K562 (cell line): ENCODE results near the gene TLCD5. TPM values are rescaled to one million over a fixed set of nuclear protein-coding genes. Genes with fewer than 3 reads are reported as not detected.

Experiments used
- BACH1 ChIP-seq: fragments of 200-800 bp; sonication (Bioruptor generic); IDR thresholded peaks from 2 replicates; pipeline ENCODE4 v1.6.1; 2016; ENCODE audit warnings: missing genetic modification characterization, missing compliant biosample characterization
- CBX2 ChIP-seq: fragments of 200-600 bp; sonication (generic); IDR thresholded peaks from one replicate; pipeline ENCODE4 v1.6.1; 2012; ENCODE audit warnings: mild to moderate bottlenecking, low read length, inconsistent platforms; ENCODE audit not compliant: insufficient read depth, poor library complexity, severe bottlenecking
- CCNT2 ChIP-seq: IDR thresholded peaks from 2 replicates; pipeline ENCODE4 v1.6.1; 2011; ENCODE audit warnings: borderline replicate concordance, low read depth, mild to moderate bottlenecking, moderate library complexity, mixed read lengths, low read length; ENCODE audit not compliant: insufficient read length; ENCODE audit errors: extremely low read depth
- CEBPB ChIP-seq: fragments of 450-650 bp; IDR thresholded peaks from 2 replicates; pipeline ENCODE4 v1.6.1; 2016; ENCODE audit warnings: missing genetic modification characterization, missing compliant biosample characterization
- DNMT1 ChIP-seq: fragments of 450-650 bp; IDR thresholded peaks from 2 replicates; pipeline ENCODE4 v1.6.1; 2016; ENCODE audit warnings: antibody characterized with exemption, mild to moderate bottlenecking
- ERF ChIP-seq: fragments of 450-650 bp; formaldehyde crosslinking; IDR thresholded peaks from 2 replicates; pipeline ENCODE4 v1.4.0; 2020; ENCODE audit warnings: mild to moderate bottlenecking, mixed read lengths
- FOXA1 ChIP-seq: fragments of 450-650 bp; IDR thresholded peaks from 2 replicates; pipeline ENCODE4 v1.6.1; 2016; ENCODE audit warnings: mild to moderate bottlenecking, borderline replicate concordance
- HDAC8 ChIP-seq: fragments of 450-650 bp; IDR thresholded peaks from 2 replicates; pipeline ENCODE4 v1.6.1; 2016; ENCODE audit warnings: mild to moderate bottlenecking, missing genetic modification characterization, moderate library complexity, missing compliant biosample characterization
- MTA2 ChIP-seq: fragments of 450-650 bp; IDR thresholded peaks from 2 replicates; pipeline ENCODE4 v1.6.1; 2016; ENCODE audit warnings: low read depth
- POLR3G ChIP-seq: IDR thresholded peaks from 2 replicates; pipeline ENCODE4 v1.6.1; 2011; ENCODE audit not compliant: insufficient read length, insufficient replicate concordance; ENCODE audit errors: extremely low read depth
- PTBP1 ChIP-seq: fragments of 200-400 bp; formaldehyde crosslinking; IDR thresholded peaks from 2 replicates; pipeline ENCODE4 v1.6.1; 2017; ENCODE audit warnings: low read depth, low read length
- SAFB ChIP-seq: fragments of 200-400 bp; formaldehyde crosslinking; IDR thresholded peaks from 2 replicates; pipeline ENCODE4 v1.6.1; 2017; ENCODE audit warnings: low read depth, low read length, borderline replicate concordance
- SIRT6 ChIP-seq: IDR thresholded peaks from one replicate; pipeline ENCODE4 v1.6.1; 2012; ENCODE audit warnings: low read depth, mild to moderate bottlenecking, control low read depth, inconsistent platforms, low read length, moderate library complexity
- TARDBP ChIP-seq: fragments of 450-650 bp; IDR thresholded peaks from 2 replicates; pipeline ENCODE4 v1.6.1; 2016
- TRIM28 ChIP-seq: fragments of 450-650 bp; IDR thresholded peaks from 2 replicates; pipeline ENCODE4 v1.6.1; 2017
- ZC3H11A ChIP-seq: IDR thresholded peaks from 2 replicates; pipeline ENCODE4 v1.6.1; 2012; ENCODE audit warnings: low read depth, low read length, improper control_type of control experiment
- ZFPM2 ChIP-seq: fragments of 250-450 bp; sonication (Bioruptor Pico); IDR thresholded peaks from 2 replicates; pipeline ENCODE4 v1.5.1; 2022; ENCODE audit warnings: mild to moderate bottlenecking
- ZNF124 ChIP-seq: sonication (generic); formaldehyde crosslinking; IDR thresholded peaks from 2 replicates; pipeline ENCODE4 v1.8.1; 2022; ENCODE audit warnings: missing genetic modification reagents
- ZNF197 ChIP-seq: fragments of 200-800 bp; sonication (Bioruptor generic); IDR thresholded peaks from 2 replicates; pipeline ENCODE4 v1.6.1; 2016; ENCODE audit warnings: low read depth, missing genetic modification characterization, missing compliant biosample characterization
- ZNF263 ChIP-seq: sonication (generic); formaldehyde crosslinking; IDR thresholded peaks from 2 replicates; pipeline ENCODE4 v1.8.0; 2022; ENCODE audit warnings: mild to moderate bottlenecking, missing genetic modification reagents, borderline replicate concordance
- ZNF354B ChIP-seq: fragments of 250-450 bp; sonication (Bioruptor Pico); IDR thresholded peaks from 2 replicates; pipeline ENCODE4 v1.4.0; 2020
- polyA plus RNA-seq, 8 experiments: library from polyadenylated mRNA; depleted of rRNA in 4 of 8; stranded (reverse) in 5 of 8; unstranded in 3 of 8; fragments of >200 nt; fragmentation: Nextera tagmentation in 2 of 8; fragmentation: Illumina TruSeq in 1 of 8; extraction: Ambion mirVana in 2 of 8; extraction: Trizol in 1 of 8; gene quantifications; 2 replicates each; pipeline versions ENCODE4 v1.2.1 to v1.2.3, GENCODE V29; 2011 to 2014; ENCODE audit warnings: inconsistent platforms in 1 of 8, missing spikeins in 1 of 8
- total RNA-seq, 7 experiments: library from RNA; depleted of rRNA in 6 of 7; stranded (reverse); fragments of >200 nt in 6 of 7; fragmentation: Illumina TruSeq in 2 of 7; extraction: Trizol in 2 of 7; gene quantifications; 2 replicates each; pipeline versions ENCODE4 v1.2.1 to v1.2.3, GENCODE V29; 2011 to 2021; ENCODE audit warnings: low replicate concordance in 1 of 7
- TF ChIP-seq, protein P1 (sequence below): fragments of 450-650 bp; IDR thresholded peaks from 2 replicates; pipeline ENCODE4 v1.6.1; 2018; ENCODE audit warnings: mild to moderate bottlenecking, low read depth; ENCODE audit not compliant: partially characterized antibody
- TF ChIP-seq, protein P2 (sequence below): sonication (generic); formaldehyde crosslinking; IDR thresholded peaks from 2 replicates; pipeline ENCODE4 v1.8.1; 2023; ENCODE audit warnings: mild to moderate bottlenecking, missing genetic modification reagents
- TF ChIP-seq, protein P3 (sequence below): fragments of 250-450 bp; sonication (Bioruptor Pico); IDR thresholded peaks from 2 replicates; pipeline ENCODE4 v1.4.0; 2020
- TF ChIP-seq, protein P4 (sequence below): fragments of 450-650 bp; IDR thresholded peaks from 2 replicates; pipeline ENCODE4 v1.6.1; 2016; ENCODE audit warnings: missing biosample characterization, missing genetic modification characterization

TLCD5 gene
- total and polyA plus RNA-seq, 9 of the 15 experiments (the other 6 are each of a cell fraction or from before 2014, with no cell fraction given) = 0.94 to 5.1 (median 1.6) TPM

DNA sequence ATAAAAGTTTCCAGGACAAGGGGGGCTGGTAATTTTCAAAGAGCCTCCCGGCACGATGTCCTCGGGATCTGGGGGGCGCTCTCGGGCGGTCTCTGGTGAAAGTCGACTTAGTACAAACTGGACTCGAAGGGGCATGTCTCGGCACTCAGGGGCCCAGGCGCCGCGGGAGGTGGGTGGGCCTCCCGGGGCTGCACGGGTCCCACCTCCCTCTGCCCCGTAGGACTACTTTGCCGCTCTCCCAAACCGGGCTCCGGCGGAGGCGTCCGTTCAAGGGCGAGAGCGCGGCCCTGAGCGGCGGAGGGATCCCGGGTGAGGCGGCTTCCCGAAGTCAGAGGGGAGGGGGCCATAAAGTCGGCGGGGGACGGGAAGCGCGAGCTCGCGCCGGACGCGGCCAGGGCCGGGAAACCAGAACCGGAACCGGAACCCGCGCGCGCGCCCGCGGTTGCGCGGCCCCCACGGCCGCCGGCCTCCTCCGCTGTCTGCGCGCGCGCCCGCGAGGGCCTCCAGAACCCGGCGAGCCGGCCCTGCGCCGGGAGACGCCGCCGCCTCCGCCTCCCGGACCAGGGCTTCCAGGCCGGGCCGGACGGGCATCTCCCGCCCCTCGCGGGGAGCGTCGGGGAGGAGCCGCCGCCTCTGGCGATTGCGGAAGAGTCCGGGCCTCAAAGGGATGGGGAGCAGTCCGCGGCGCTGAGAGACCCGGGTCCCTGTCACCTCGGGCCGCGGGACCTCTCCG, 11.0 kb downstream of the TLCD5 start, which contains the start of gene ARHGEF12 (continued):
- TF ChIP-seq, protein P1, sequence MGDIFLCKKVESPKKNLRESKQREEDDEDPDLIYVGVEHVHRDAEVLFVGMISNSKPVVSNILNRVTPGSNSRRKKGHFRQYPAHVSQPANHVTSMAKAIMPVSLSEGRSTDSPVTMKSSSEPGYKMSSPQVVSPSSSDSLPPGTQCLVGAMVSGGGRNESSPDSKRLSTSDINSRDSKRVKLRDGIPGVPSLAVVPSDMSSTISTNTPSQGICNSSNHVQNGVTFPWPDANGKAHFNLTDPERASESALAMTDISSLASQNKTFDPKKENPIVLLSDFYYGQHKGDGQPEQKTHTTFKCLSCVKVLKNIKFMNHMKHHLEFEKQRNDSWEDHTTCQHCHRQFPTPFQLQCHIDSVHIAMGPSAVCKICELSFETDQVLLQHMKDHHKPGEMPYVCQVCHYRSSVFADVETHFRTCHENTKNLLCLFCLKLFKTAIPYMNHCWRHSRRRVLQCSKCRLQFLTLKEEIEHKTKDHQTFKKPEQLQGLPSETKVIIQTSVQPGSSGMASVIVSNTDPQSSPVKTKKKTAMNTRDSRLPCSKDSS = no peak
- 0 out of 2 replicates have a peak, but pooled peaks have one; percentile 34 for TF ChIP-seq MTA2
- TF ChIP-seq FOXA1 = no peak
- TF ChIP-seq CEBPB = peak; percentile 55; the same call in 1 of the 2 replicates
- no peak for TF ChIP-seq ERF
- TF ChIP-seq CBX2 = no peak
- no peak for TF ChIP-seq SIRT6
- TF ChIP-seq ZFPM2 (CRISPR knock-in tag) = no peak
- no peak for TF ChIP-seq ZNF263 (CRISPR knock-in tag)
- no peak for TF ChIP-seq ZC3H11A
- no peak for TF ChIP-seq BACH1
- TF ChIP-seq, protein P2, sequence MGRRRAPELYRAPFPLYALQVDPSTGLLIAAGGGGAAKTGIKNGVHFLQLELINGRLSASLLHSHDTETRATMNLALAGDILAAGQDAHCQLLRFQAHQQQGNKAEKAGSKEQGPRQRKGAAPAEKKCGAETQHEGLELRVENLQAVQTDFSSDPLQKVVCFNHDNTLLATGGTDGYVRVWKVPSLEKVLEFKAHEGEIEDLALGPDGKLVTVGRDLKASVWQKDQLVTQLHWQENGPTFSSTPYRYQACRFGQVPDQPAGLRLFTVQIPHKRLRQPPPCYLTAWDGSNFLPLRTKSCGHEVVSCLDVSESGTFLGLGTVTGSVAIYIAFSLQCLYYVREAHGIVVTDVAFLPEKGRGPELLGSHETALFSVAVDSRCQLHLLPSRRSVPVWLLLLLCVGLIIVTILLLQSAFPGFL (CRISPR knock-in tag) = no peak
- TF ChIP-seq, protein P3, sequence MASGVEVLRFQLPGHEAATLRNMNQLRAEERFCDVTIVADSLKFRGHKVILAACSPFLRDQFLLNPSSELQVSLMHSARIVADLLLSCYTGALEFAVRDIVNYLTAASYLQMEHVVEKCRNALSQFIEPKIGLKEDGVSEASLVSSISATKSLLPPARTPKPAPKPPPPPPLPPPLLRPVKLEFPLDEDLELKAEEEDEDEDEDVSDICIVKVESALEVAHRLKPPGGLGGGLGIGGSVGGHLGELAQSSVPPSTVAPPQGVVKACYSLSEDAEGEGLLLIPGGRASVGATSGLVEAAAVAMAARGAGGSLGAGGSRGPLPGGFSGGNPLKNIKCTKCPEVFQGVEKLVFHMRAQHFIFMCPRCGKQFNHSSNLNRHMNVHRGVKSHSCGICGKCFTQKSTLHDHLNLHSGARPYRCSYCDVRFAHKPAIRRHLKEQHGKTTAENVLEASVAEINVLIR = no peak
- TF ChIP-seq ZNF197 = 0 out of 2 replicates have a peak, but pooled peaks have one; percentile 75
- TF ChIP-seq SAFB = no peak
- TF ChIP-seq, protein P4, sequence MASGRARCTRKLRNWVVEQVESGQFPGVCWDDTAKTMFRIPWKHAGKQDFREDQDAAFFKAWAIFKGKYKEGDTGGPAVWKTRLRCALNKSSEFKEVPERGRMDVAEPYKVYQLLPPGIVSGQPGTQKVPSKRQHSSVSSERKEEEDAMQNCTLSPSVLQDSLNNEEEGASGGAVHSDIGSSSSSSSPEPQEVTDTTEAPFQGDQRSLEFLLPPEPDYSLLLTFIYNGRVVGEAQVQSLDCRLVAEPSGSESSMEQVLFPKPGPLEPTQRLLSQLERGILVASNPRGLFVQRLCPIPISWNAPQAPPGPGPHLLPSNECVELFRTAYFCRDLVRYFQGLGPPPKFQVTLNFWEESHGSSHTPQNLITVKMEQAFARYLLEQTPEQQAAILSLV (tag) = no peak
- peak; percentile 91 for TF ChIP-seq CCNT2
- TF ChIP-seq ZNF354B (CRISPR knock-in tag) = no peak
- no peak for TF ChIP-seq HDAC8 (tag)
- peak; percentile 42; the same call in 1 of the 2 replicates for TF ChIP-seq TARDBP
- TF ChIP-seq PTBP1 = no peak
- TF ChIP-seq ZNF124 (CRISPR knock-in tag) = no peak
- no peak for TF ChIP-seq POLR3G
- no peak; the same call in 1 of the 2 replicates for TF ChIP-seq TRIM28
- TF ChIP-seq DNMT1 = no peak
